Measurements from ENCODE around the gene IKZF2.

- TF ChIP-seq EZH2phosphoT487 (IDR thresholded peaks at IDR 0.05; ENCODE audit: borderline replicate concordance, low read depth, low read length) (no peak), CTCF (conservative IDR thresholded peaks at IDR 0.05; ENCODE audit: low read length) (no peak)
Observed at GRCh38 chr2:212977152-212977551, 174.3 kb downstream of the IKZF2 start.

Measured in OCI-LY7 (cell line).